WTC11 (cell line): Measurements from ENCODE around the gene NCF2. TPM values are rescaled to one million over a fixed set of nuclear protein-coding genes. Genes with fewer than 3 reads are reported as not detected.

Source experiments
- ATAC-seq: fragments of 200-7000 bp; cut with Tn5 transposase; 2 replicates; pipeline ENCODE4 v1.10.0; 2021; ENCODE audit warnings: mild to moderate bottlenecking, moderate library complexity
- CTCF ChIA-PET: fragments of 300-600 bp; sonication (Branson Sonifier 250); formaldehyde crosslinking; loops from one replicate; lab custom pipeline; 2021; ENCODE audit warnings: antibody characterized with exemption; lab: Charles Lee
- POLR2A ChIA-PET: fragments of 350-600 bp; sonication (Branson Sonifier 250); formaldehyde crosslinking; loops from one replicate; lab custom pipeline; 2021; ENCODE audit warnings: antibody characterized with exemption; lab: Charles Lee
- DNase-seq: peaks from one replicate; pipeline ENCODE4 v3.0.0; 2021; ENCODE audit warnings: low spot score
- H3K27ac Mint-ChIP-seq: 2 replicates; pipeline ENCODE4 v1.8.0; 2021; ENCODE audit warnings: mixed read lengths
- H3K27me3 Mint-ChIP-seq: 2 replicates; pipeline ENCODE4 v1.8.0; 2021; ENCODE audit warnings: low read depth, mild to moderate bottlenecking, moderate library complexity, mixed read lengths
- H3K36me3 Mint-ChIP-seq: 2 replicates; pipeline ENCODE4 v1.8.0; 2021; ENCODE audit warnings: mixed read lengths
- H3K4me1 Mint-ChIP-seq: 2 replicates; pipeline ENCODE4 v1.8.0; 2022; ENCODE audit warnings: mixed read lengths
- H3K4me3 Mint-ChIP-seq: 2 replicates; pipeline ENCODE4 v1.8.0; 2021; ENCODE audit warnings: mild to moderate bottlenecking, moderate library complexity, mixed read lengths
- H3K9me3 Mint-ChIP-seq: 2 replicates; pipeline ENCODE4 v1.8.0; 2021; ENCODE audit warnings: mixed read lengths
- E2F5 ChIP-seq: sonication (generic); formaldehyde crosslinking; IDR thresholded peaks from 2 replicates; pipeline ENCODE4 v1.8.1; 2022; ENCODE audit warnings: mild to moderate bottlenecking, moderate library complexity, missing genetic modification reagents
- ETV6 ChIP-seq: sonication (generic); formaldehyde crosslinking; IDR thresholded peaks from 2 replicates; pipeline ENCODE4 v1.8.1; 2022; ENCODE audit warnings: mild to moderate bottlenecking, missing genetic modification reagents
- FOXP1 ChIP-seq: sonication (generic); formaldehyde crosslinking; IDR thresholded peaks from 2 replicates; pipeline ENCODE4 v1.8.0; 2022; ENCODE audit warnings: missing genetic modification reagents, mild to moderate bottlenecking, moderate library complexity, borderline replicate concordance
- GRHL2 ChIP-seq: fragments of 250-450 bp; sonication (Bioruptor Pico); IDR thresholded peaks from 2 replicates; pipeline ENCODE4 v1.8.0; 2022; ENCODE audit warnings: mild to moderate bottlenecking, moderate library complexity; ENCODE audit not compliant: insufficient replicate concordance, severe bottlenecking
- IRF1 ChIP-seq: sonication (generic); formaldehyde crosslinking; IDR thresholded peaks from 2 replicates; pipeline ENCODE4 v1.8.0; 2023; ENCODE audit warnings: missing genetic modification reagents
- NFATC4 ChIP-seq: fragments of 250-450 bp; sonication (Bioruptor Pico); IDR thresholded peaks from 2 replicates; pipeline ENCODE4 v1.9.0; 2021; ENCODE audit warnings: mild to moderate bottlenecking
- NFYB ChIP-seq: sonication (generic); formaldehyde crosslinking; conservative IDR thresholded peaks from 2 replicates; pipeline ENCODE4 v1.8.0; 2022; ENCODE audit warnings: low read depth, missing genetic modification reagents
- OVOL2 ChIP-seq: fragments of 250-450 bp; sonication (Bioruptor Pico); IDR thresholded peaks from 2 replicates; pipeline ENCODE4 v1.9.0; 2021; ENCODE audit warnings: mild to moderate bottlenecking, borderline replicate concordance
- SP1 ChIP-seq: sonication (generic); formaldehyde crosslinking; conservative IDR thresholded peaks from 2 replicates; pipeline ENCODE4 v1.8.1; 2022; ENCODE audit warnings: missing genetic modification reagents
- TEAD4 ChIP-seq: sonication (generic); formaldehyde crosslinking; IDR thresholded peaks from 2 replicates; pipeline ENCODE4 v1.8.0; 2022; ENCODE audit warnings: mild to moderate bottlenecking, missing genetic modification reagents
- TP53 ChIP-seq: sonication (generic); formaldehyde crosslinking; IDR thresholded peaks from 2 replicates; pipeline ENCODE4 v1.8.1; 2023; ENCODE audit warnings: mild to moderate bottlenecking, missing genetic modification reagents
- USF1 ChIP-seq: sonication (generic); formaldehyde crosslinking; IDR thresholded peaks from 2 replicates; pipeline ENCODE4 v1.8.0; 2022; ENCODE audit warnings: mild to moderate bottlenecking, missing genetic modification reagents
- ZNF281 ChIP-seq: sonication (generic); formaldehyde crosslinking; IDR thresholded peaks from 2 replicates; pipeline ENCODE4 v1.8.0; 2023; ENCODE audit warnings: mild to moderate bottlenecking, missing genetic modification reagents
- ZNF396 ChIP-seq: fragments of 250-450 bp; sonication (Bioruptor Pico); IDR thresholded peaks from 2 replicates; pipeline ENCODE4 v1.8.0; 2021; ENCODE audit warnings: mild to moderate bottlenecking, moderate library complexity, borderline replicate concordance
- ZNF671 ChIP-seq: fragments of 250-450 bp; sonication (Bioruptor Pico); IDR thresholded peaks from 2 replicates; pipeline ENCODE4 v1.8.0; 2021; ENCODE audit warnings: mild to moderate bottlenecking
- total RNA-seq: library from RNA; stranded (reverse); gene quantifications from 3 replicates; pipeline ENCODE4 v1.2.3, GENCODE V29; 2021
- TF ChIP-seq, protein P1 (sequence below): sonication (generic); formaldehyde crosslinking; IDR thresholded peaks from 2 replicates; pipeline ENCODE4 v1.8.1; 2023; ENCODE audit warnings: mild to moderate bottlenecking, missing genetic modification reagents
- TF ChIP-seq, protein P2 (sequence below): fragments of 250-450 bp; sonication (Bioruptor Pico); IDR thresholded peaks from 2 replicates; pipeline ENCODE4 v1.9.0; 2021; ENCODE audit warnings: moderate library complexity, mild to moderate bottlenecking, inconsistent platforms, borderline replicate concordance

NCF2 gene
- total RNA-seq, 1 experiment from 2014 or later = 0.52 TPM

DNA sequence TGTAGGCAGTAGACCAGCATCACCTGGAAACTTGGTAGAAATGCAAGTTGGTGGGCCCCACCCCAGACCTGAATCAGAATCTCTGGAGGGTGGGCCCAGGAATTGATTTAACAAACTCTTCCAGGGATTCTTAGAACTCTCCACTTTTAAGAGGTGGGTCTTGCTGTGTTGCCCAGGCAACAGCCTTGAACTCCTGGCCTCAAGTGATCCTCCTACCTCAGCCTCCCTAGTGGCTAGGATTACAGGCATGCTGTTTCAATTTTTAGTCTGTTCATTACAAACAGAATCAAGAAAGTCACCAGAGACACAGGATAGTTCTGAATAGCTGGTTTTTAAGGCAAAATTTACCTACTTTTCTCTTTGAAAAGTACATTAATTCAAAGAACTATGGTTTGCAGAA, 31.2 kb downstream of the NCF2 start (continued):
- TF ChIP-seq FOXP1 (CRISPR knock-in tag) (no peak), E2F5 (CRISPR knock-in tag) (no peak)

DNA sequence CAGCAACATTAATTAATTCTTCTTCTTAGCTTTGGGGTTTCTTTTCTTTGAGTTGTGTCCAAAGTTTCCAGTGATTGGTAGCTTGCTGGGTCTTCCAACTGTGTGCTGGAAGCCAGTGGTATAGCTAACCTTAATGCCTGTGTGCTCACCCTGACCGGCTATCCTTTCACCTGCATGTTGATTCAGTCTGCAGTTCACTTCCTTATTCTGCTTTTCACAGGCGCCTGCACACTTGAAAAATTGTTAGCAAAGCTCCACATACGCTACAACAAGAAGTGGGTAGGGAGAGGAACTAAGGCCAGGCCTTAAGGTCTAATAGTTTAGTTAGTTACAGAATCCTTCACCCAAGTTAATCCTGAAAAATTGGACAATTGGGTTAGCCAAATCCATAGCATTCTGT, 35.7 kb downstream of the NCF2 start:
- H3K36me3 Mint-ChIP-seq = peaks cover 35% of the 10 kb centered on the region
- H3K4me3 Mint-ChIP-seq = no peak overlapping the region
- H3K9me3 Mint-ChIP-seq = no peaks in the 10 kb centered on the region
- H3K27ac Mint-ChIP-seq = no peak overlapping the region; the same call in 1 of the 2 replicates
- peaks cover 2% of the 10 kb centered on the region; the same call in 1 of the 2 replicates for H3K4me1 Mint-ChIP-seq
- H3K27me3 Mint-ChIP-seq = no peaks in the 10 kb centered on the region
- DNase-seq = no peak
- CTCF ChIA-PET = no interaction called here
- TF ChIP-seq ZNF281 (CRISPR knock-in tag) (no peak), ZNF671 (CRISPR knock-in tag) (no peak), SP1 (CRISPR knock-in tag) (no peak), E2F5 (CRISPR knock-in tag) (no peak), ETV6 (CRISPR knock-in tag) (no peak), OVOL2 (no peak), FOXP1 (CRISPR knock-in tag) (no peak)
- TF ChIP-seq, protein P1, sequence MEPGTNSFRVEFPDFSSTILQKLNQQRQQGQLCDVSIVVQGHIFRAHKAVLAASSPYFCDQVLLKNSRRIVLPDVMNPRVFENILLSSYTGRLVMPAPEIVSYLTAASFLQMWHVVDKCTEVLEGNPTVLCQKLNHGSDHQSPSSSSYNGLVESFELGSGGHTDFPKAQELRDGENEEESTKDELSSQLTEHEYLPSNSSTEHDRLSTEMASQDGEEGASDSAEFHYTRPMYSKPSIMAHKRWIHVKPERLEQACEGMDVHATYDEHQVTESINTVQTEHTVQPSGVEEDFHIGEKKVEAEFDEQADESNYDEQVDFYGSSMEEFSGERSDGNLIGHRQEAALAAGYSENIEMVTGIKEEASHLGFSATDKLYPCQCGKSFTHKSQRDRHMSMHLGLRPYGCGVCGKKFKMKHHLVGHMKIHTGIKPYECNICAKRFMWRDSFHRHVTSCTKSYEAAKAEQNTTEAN (CRISPR knock-in tag) = no peak
- TF ChIP-seq, all 79 proteins: peak for 0
- POLR2A ChIA-PET = no interaction called here
- ATAC-seq = no peak

DNA sequence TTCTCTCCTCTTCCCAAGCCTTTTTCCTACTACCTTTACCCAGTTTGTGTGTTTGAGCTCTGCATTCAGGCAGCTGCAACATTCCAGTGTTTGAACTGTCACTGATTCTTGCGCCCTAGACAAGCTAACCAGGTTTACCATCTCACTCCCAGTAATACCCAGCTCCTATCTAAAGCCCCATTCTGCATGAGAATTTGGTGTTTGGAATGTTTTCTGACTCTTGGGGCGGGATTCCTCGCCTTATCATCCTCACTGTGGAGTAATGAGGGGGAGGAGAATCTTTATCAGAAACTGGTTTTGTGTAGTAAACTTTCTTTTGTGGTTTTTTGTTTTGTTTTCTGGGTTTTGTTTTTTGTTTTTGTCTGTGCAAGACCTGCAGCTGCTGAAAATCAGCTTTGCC, 36.5 kb downstream of the NCF2 start:
- H3K27ac Mint-ChIP-seq = peak overlapping the region; percentile 70
- CTCF ChIA-PET = interaction anchor here (0.5 to 0.6 kb wide), 2 partner anchors 131 to 248 kb away, joined by 3 read pairs; no protein-coding TSS in a partner anchor
- TF ChIP-seq E2F5 (CRISPR knock-in tag) = no peak
- no peak for TF ChIP-seq ETV6 (CRISPR knock-in tag)
- no peak for TF ChIP-seq ZNF396 (CRISPR knock-in tag)
- no peak for TF ChIP-seq TP53 (CRISPR knock-in tag)
- no peak for TF ChIP-seq USF1
- TF ChIP-seq NFATC4 (CRISPR knock-in tag) = no peak
- TF ChIP-seq, protein P2, sequence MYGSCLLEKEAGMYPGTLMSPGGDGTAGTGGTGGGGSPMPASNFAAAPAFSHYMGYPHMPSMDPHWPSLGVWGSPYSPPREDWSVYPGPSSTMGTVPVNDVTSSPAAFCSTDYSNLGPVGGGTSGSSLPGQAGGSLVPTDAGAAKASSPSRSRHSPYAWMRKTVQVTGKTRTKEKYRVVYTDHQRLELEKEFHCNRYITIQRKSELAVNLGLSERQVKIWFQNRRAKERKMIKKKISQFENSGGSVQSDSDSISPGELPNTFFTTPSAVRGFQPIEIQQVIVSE (CRISPR knock-in tag) = no peak
- no peak for TF ChIP-seq ZNF281 (CRISPR knock-in tag)
- no peak for TF ChIP-seq GRHL2 (CRISPR knock-in tag)
- no peak for TF ChIP-seq ZNF671 (CRISPR knock-in tag)
- no peak for TF ChIP-seq TEAD4 (CRISPR knock-in tag)
- no peak for TF ChIP-seq NFYB
- no peak for TF ChIP-seq IRF1 (CRISPR knock-in tag)

More for the DNA sequence above, 36.5 kb downstream of the NCF2 start:
- Mint-ChIP-seq H3K9me3 (no peaks in the 10 kb centered on the region), H3K4me3 (no peak overlapping the region), H3K4me1 (peaks cover 2% of the 10 kb centered on the region; the same call in 1 of the 2 replicates), H3K27me3 (no peaks in the 10 kb centered on the region), H3K36me3 (peaks cover 43% of the 10 kb centered on the region)
- ATAC-seq (no peak; the same call in 1 of the 2 replicates), DNase-seq (no peak)
- POLR2A ChIA-PET = interaction anchor here (0.9 kb wide), 1 partner anchor 75 kb away, joined by 3 read pairs; no protein-coding TSS in a partner anchor
